Left ventricle myocardium inferior (tissue), 1 donor: ENCODE results near the gene TAPT1. TPM values are rescaled to one million over a fixed set of nuclear protein-coding genes. Genes with fewer than 3 reads are reported as not detected.
"Not testable (repeated sequence)": the region's sequence is repeated elsewhere in the genome, so short reads cannot be mapped to it uniquely, and the experiment has no call there.

Source experiments
- DNase-seq: peaks from one replicate; pipeline ENCODE4 v3.0.0-alpha.2; 2020
- H3K27ac ChIP-seq: fragments of 200-600 bp; replicated peaks from 2 replicates; pipeline ENCODE4 v1.8.0; 2021
- H3K27me3 ChIP-seq: fragments of 200-600 bp; 2 replicates; pipeline ENCODE4 v1.8.0; 2021; ENCODE audit warnings: low read depth
- H3K36me3 ChIP-seq: fragments of 200-600 bp; 2 replicates; pipeline ENCODE4 v1.8.0; 2021
- H3K4me1 ChIP-seq: fragments of 200-600 bp; 2 replicates; pipeline ENCODE4 v1.8.0; 2021
- H3K4me3 ChIP-seq: fragments of 200-600 bp; 2 replicates; pipeline ENCODE4 v1.8.0; 2021; ENCODE audit warnings: mild to moderate bottlenecking, moderate library complexity
- H3K9me3 ChIP-seq: fragments of 200-600 bp; replicated peaks from 2 replicates; pipeline ENCODE4 v1.8.0; 2021
- CTCF ChIP-seq: fragments of 200-600 bp; IDR thresholded peaks from 2 replicates; pipeline ENCODE4 v1.8.0; 2021; ENCODE audit warnings: antibody characterized with exemption, mild to moderate bottlenecking, borderline replicate concordance
- intact Hi-C: fragments of 100-400 bp; cut with micrococcal nuclease; formaldehyde crosslinking; loops from one replicate; pipeline ENCODE4 v1.11.0; 2022
- total RNA-seq: library from RNA; stranded (reverse); fragmentation: NEBNext Ultra II Directional; extraction: Animal tissue kit (Norgen Biotek cat#: 25700); gene quantifications from one replicate; pipeline ENCODE4 v1.2.1, GENCODE V29; 2021
- donor health status: DM: no; HTN: yes; CAD: no; lungs with severe emphysema.

The TAPT1 gene
- total RNA-seq, 1 donor from 2014 or later = 35.3 TPM

GRCh38 chr4:16202598-16202997 is 23.7 kb downstream of the TAPT1 start:
- Histone ChIP-seq H3K27me3 (no peaks in the 10 kb centered on the region), H3K4me1 (peaks cover 49% of the 10 kb centered on the region), H3K9me3 (no peaks in the 10 kb centered on the region), H3K27ac (no peak overlapping the region), H3K36me3 (peaks cover 19% of the 10 kb centered on the region), H3K4me3 (no peak overlapping the region)
- no peak for TF ChIP-seq CTCF
- no peak for DNase-seq
- intact Hi-C loops = no loop called here

DNA sequence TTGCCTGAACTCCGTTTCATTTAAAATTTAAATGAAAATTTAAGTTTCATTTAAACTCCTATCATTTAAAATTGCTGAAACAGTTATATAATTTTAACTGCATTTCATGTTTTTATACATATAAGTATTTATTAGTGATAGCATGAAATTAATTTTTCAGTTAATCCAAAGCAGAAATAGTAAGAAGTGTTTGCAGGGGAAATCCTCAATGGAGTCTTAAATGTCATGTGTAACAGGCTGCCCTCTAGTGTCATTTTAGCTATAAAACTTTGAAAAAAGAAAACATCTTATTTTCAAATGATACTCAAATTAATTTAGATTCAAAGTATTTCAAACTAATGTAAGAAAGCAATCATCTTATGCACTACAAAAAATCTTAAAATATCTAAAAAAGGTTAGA is 27.2 kb downstream of the TAPT1 start:
- Histone ChIP-seq H3K36me3 (peaks cover 19% of the 10 kb centered on the region), H3K4me1 (peaks cover 52% of the 10 kb centered on the region), H3K4me3 (no peak overlapping the region), H3K27ac (no peak overlapping the region), H3K27me3 (no peaks in the 10 kb centered on the region), H3K9me3 (no peaks in the 10 kb centered on the region)
- no peak for DNase-seq
- peak; percentile 51 for TF ChIP-seq CTCF
- intact Hi-C loops = loop anchor here (5.0 kb wide), 2 partner anchors 63 to 172 kb away; no protein-coding TSS in a partner anchor

DNA sequence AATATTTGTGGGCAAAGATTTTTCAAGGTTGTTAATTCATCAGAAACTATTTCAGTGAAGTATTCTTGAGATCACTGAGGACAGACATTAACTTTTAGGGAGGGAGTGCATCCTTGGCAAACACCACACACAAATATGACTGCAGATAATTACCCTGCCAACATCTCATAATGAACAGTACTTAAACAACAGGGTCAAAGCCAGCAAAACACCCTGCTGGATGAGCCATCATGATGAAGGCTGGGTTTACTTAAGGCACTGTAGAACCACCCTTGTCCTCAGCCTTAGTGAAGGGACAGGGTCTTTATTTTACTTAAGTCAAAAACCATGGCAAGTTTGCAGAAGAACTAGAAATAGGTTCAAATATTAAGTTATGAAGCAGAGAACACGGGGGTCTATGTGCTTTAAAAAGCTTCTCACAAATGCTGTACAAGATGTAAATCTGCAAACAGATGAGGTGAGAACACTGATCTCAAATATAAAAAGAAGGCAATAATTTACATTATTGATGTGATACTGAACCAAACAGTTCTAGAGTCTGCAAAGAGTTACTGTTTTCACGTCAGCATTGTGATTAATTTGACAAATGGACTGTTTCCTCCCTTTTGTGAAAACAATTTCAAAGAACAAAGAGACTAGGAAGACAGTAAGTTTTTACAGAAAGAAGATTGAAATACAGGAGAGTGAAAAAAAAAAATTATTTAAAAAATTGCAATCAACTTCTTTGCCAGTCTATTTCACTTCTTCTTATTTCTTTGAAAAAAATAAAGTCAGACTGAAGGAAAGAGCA is 28.2 kb downstream of the TAPT1 start:
- H3K27ac ChIP-seq = no peak overlapping the region
- H3K4me3 ChIP-seq = no peak overlapping the region
- H3K9me3 ChIP-seq = no peaks in the 10 kb centered on the region
- H3K4me1 ChIP-seq = peaks cover 62% of the 10 kb centered on the region
- DNase-seq = no peak
- H3K36me3 ChIP-seq = peaks cover 14% of the 10 kb centered on the region
- no peaks in the 10 kb centered on the region for H3K27me3 ChIP-seq
- intact Hi-C loops = loop anchor here (5.0 kb wide), 2 partner anchors 64 to 171 kb away; no protein-coding TSS in a partner anchor
- no peak for TF ChIP-seq CTCF

DNA sequence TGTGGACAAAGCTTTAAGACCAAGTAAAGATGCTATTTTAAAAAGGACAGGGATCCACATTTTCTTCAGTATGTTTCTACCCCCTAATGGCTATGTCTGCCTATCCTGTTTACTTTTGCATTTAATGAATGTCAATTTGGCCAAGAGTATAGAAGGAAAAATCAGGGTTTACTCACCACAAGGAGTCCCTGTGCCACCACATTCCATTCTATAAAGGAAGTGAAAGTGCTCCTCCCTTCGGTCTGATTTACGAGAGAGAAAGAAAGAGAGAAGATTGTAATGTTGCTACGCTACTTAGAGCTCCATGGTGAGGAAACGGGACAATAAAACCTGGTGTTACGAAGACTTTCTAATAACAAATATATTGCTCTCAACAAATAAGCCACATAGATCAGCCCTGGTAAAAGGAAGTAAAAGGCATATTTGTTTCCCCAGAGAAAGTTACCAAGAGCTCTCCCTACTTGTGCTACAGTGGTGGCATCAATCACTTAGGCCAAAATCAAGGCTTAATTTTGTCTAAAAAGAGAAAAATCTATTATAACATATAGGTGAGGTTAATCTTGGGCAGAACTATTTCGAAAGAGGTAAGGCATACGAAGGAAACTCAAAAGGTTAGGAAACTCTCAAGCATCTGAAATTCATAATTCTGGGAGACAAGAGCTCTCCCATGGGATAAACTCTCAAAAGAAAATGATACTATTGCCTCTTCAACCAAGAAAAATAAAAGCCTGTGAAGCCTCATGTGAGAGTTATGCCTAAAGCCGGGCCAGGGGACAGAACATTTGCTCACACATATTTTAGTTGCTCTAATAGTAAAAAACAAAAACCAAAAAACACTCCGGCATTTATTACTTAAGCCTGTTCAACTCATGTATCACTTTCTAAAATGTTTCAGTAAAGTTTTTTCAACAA is 29.5 kb downstream of the TAPT1 start:
- peak; percentile 58 for TF ChIP-seq CTCF
- Histone ChIP-seq H3K27ac (peak overlapping the region; percentile 66), H3K9me3 (no peaks in the 10 kb centered on the region), H3K4me1 (peaks cover 74% of the 10 kb centered on the region), H3K4me3 (peak overlapping the region; percentile 46), H3K27me3 (no peaks in the 10 kb centered on the region), H3K36me3 (peaks cover 10% of the 10 kb centered on the region)
- intact Hi-C loops = loop anchor here (5.0 kb wide), 2 partner anchors 66 to 169 kb away; no protein-coding TSS in a partner anchor
- no peak for DNase-seq

DNA sequence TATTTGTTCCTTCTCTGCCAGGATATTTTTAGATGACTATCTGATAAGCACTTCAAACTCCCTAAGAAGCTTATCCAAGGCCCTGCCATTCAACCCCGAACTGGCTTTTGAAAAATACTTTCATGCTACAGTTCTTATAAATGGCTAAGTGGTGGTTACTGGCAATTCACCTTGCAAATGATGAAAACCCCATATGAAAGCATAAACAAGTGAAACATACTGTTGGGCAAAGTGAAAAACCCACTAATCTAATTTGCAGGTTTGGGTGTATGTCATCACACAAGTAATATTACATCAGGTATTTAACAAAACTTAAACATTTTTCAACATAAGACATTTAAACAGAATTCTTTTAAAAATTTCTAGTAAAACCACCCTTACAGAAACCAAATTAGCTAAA is 31.1 kb downstream of the TAPT1 start:
- Histone ChIP-seq H3K36me3 (peaks cover 15% of the 10 kb centered on the region), H3K27ac (no peak overlapping the region), H3K27me3 (no peaks in the 10 kb centered on the region), H3K9me3 (no peaks in the 10 kb centered on the region), H3K4me3 (no peak overlapping the region), H3K4me1 (peaks cover 74% of the 10 kb centered on the region)
- DNase-seq = no peak
- no peak for TF ChIP-seq CTCF
- intact Hi-C loops = loop anchor here (5.0 kb wide), 2 partner anchors 67 to 168 kb away; no protein-coding TSS in a partner anchor

DNA sequence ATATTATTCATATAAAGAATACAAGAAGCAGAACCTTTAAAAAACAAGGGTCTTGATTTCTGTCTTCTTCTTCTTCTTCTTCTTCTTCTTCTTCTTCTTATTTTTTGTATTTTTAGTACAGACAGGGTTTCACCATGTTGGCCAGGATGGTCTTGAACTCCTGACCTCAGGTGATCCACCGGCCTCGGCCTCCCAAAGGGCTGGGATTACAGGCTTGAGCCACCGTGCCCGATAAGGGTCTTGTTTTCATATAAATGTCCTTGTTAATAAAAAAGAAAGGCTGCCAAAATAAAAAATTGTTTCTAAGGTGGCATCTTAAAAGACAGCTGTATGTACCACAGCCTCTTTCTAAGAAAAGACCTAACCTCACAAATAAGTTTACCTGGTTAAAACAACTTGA is 31.5 kb downstream of the TAPT1 start:
- not testable (repeated sequence) for DNase-seq, H3K9me3 ChIP-seq, H3K27ac ChIP-seq, H3K4me3 ChIP-seq, H3K27me3 ChIP-seq
- peaks cover 15% of the 10 kb centered on the region for H3K36me3 ChIP-seq
- H3K4me1 ChIP-seq = peaks cover 74% of the 10 kb centered on the region
- intact Hi-C loops = loop anchor here (5.0 kb wide), 2 partner anchors 68 to 167 kb away; no protein-coding TSS in a partner anchor
